ENCODE data around the gene VWA1. TPM values are rescaled to one million over a fixed set of nuclear protein-coding genes. Genes with fewer than 3 reads are reported as not detected.

VWA1 gene
- total and polyA plus RNA-seq, 2 experiments from 2014 or later = 7.2 to 31.5 TPM

DNA sequence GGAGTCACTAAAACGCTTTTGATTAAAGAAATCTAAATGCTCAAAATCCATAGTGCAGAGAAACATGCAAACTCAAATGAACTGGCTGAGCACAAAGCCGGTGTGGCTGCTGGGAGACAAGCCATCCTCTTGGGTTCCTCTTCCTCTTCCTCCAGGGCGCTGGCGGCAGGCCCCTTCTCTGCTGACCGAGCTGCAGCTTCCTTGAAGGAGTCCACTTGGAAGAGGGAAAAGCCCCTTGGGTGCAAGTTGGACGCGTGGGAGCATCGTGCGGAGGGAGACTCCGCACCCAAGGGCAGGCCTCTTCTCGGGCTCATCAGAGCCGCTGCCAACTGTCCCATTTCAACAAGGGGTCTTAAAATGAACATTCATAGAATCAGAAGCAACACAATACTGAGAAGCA, 44.3 kb upstream of the VWA1 start (continued):
- TF ChIP-seq, protein P1, sequence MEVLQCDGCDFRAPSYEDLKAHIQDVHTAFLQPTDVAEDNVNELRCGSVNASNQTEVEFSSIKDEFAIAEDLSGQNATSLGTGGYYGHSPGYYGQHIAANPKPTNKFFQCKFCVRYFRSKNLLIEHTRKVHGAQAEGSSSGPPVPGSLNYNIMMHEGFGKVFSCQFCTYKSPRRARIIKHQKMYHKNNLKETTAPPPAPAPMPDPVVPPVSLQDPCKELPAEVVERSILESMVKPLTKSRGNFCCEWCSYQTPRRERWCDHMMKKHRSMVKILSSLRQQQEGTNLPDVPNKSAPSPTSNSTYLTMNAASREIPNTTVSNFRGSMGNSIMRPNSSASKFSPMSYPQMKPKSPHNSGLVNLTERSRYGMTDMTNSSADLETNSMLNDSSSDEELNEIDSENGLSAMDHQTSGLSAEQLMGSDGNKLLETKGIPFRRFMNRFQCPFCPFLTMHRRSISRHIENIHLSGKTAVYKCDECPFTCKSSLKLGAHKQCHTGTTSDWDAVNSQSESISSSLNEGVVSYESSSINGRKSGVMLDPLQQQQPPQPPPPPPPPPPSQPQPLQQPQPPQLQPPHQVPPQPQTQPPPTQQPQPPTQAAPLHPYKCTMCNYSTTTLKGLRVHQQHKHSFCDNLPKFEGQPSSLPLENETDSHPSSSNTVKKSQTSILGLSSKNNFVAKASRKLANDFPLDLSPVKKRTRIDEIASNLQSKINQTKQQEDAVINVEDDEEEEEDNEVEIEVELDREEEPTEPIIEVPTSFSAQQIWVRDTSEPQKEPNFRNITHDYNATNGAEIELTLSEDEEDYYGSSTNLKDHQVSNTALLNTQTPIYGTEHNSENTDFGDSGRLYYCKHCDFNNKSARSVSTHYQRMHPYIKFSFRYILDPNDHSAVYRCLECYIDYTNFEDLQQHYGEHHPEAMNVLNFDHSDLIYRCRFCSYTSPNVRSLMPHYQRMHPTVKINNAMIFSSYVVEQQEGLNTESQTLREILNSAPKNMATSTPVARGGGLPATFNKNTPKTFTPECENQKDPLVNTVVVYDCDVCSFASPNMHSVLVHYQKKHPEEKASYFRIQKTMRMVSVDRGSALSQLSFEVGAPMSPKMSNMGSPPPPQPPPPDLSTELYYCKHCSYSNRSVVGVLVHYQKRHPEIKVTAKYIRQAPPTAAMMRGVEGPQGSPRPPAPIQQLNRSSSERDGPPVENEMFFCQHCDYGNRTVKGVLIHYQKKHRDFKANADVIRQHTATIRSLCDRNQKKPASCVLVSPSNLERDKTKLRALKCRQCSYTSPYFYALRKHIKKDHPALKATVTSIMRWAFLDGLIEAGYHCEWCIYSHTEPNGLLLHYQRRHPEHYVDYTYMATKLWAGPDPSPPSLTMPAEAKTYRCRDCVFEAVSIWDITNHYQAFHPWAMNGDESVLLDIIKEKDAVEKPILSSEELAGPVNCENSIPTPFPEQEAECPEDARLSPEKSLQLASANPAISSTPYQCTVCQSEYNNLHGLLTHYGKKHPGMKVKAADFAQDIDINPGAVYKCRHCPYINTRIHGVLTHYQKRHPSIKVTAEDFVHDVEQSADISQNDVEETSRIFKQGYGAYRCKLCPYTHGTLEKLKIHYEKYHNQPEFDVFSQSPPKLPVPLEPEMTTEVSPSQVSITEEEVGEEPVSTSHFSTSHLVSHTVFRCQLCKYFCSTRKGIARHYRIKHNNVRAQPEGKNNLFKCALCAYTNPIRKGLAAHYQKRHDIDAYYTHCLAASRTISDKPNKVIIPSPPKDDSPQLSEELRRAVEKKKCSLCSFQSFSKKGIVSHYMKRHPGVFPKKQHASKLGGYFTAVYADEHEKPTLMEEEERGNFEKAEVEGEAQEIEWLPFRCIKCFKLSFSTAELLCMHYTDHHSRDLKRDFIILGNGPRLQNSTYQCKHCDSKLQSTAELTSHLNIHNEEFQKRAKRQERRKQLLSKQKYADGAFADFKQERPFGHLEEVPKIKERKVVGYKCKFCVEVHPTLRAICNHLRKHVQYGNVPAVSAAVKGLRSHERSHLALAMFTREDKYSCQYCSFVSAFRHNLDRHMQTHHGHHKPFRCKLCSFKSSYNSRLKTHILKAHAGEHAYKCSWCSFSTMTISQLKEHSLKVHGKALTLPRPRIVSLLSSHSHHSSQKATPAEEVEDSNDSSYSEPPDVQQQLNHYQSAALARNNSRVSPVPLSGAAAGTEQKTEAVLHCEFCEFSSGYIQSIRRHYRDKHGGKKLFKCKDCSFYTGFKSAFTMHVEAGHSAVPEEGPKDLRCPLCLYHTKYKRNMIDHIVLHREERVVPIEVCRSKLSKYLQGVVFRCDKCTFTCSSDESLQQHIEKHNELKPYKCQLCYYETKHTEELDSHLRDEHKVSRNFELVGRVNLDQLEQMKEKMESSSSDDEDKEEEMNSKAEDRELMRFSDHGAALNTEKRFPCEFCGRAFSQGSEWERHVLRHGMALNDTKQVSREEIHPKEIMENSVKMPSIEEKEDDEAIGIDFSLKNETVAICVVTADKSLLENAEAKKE (CRISPR knock-in tag; IDR thresholded peaks at IDR 0.05) = no peak

DNA sequence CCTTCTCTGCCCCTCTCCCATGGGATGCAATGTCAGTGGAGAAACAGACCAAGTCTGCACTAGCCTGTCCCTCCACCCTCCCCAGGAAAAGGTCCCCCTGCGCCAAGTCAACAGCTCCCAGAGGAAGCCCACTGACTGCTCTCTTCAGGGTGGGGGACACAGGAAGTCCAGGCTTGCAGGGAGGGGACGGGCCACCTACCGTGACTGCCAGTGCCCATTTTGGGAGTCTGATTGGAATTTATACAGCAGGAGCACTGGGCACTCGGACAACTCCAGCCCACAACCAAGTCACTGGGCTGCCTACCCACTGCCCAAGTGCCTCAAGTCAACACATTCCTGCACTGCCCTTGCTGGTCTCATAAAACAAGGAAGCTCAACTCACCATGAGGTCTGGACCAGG, 42.5 kb upstream of the VWA1 start:
- Histone ChIP-seq H3K27me3 (ENCODE audit: insufficient read depth) (no peaks in the 10 kb centered on the region), H3K36me3 (ENCODE audit: insufficient read depth) (peaks cover 84% of the 10 kb centered on the region), H3K79me2 (replicated peaks; ENCODE audit: insufficient read depth) (peaks cover 53% of the 10 kb centered on the region), H4K20me1 (replicated peaks; ENCODE audit: insufficient read depth) (peaks cover 33% of the 10 kb centered on the region), H3K4me3 (no peak overlapping the region), H3K9me2 (ENCODE audit: insufficient read depth) (no peaks in the 10 kb centered on the region), H2AFZ (no peak overlapping the region), H3F3A (replicated peaks; ENCODE audit: low read depth) (peaks cover 46% of the 10 kb centered on the region), H3K27ac (ENCODE audit: low read depth) (no peak overlapping the region), H3K4me2 (no peak overlapping the region), H3K4me1 (ENCODE audit: insufficient read depth) (0 out of 2 replicates have a peak, but pooled peaks cover 4% of the 10 kb centered on the region)
- Mint-ChIP-seq H3K4me3 (no peak overlapping the region), H3K27ac (no peak overlapping the region), H3K27me3 (ENCODE audit: insufficient read depth, low read depth, poor library complexity) (peaks cover 4% of the 10 kb centered on the region), H3K4me1 (peaks cover under 1% of the 10 kb centered on the region; the same call in 2 of the 3 replicates), H3K36me3 (ENCODE audit: low read depth) (peaks cover 91% of the 10 kb centered on the region), H3K9me3 (no peaks in the 10 kb centered on the region)
- ATAC-seq (no peak), DNase-seq (ENCODE audit: low spot score) (no peak)
- TF ChIP-seq ZNF114 (CRISPR knock-in tag; IDR thresholded peaks at IDR 0.05) = no peak
- TF ChIP-seq, protein P1 (CRISPR knock-in tag; IDR thresholded peaks at IDR 0.05) = no peak
- no peak for TF ChIP-seq NANOG (IDR thresholded peaks at IDR 0.05; ENCODE audit: borderline replicate concordance)
- TF ChIP-seq, protein P2, sequence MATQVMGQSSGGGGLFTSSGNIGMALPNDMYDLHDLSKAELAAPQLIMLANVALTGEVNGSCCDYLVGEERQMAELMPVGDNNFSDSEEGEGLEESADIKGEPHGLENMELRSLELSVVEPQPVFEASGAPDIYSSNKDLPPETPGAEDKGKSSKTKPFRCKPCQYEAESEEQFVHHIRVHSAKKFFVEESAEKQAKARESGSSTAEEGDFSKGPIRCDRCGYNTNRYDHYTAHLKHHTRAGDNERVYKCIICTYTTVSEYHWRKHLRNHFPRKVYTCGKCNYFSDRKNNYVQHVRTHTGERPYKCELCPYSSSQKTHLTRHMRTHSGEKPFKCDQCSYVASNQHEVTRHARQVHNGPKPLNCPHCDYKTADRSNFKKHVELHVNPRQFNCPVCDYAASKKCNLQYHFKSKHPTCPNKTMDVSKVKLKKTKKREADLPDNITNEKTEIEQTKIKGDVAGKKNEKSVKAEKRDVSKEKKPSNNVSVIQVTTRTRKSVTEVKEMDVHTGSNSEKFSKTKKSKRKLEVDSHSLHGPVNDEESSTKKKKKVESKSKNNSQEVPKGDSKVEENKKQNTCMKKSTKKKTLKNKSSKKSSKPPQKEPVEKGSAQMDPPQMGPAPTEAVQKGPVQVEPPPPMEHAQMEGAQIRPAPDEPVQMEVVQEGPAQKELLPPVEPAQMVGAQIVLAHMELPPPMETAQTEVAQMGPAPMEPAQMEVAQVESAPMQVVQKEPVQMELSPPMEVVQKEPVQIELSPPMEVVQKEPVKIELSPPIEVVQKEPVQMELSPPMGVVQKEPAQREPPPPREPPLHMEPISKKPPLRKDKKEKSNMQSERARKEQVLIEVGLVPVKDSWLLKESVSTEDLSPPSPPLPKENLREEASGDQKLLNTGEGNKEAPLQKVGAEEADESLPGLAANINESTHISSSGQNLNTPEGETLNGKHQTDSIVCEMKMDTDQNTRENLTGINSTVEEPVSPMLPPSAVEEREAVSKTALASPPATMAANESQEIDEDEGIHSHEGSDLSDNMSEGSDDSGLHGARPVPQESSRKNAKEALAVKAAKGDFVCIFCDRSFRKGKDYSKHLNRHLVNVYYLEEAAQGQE (IDR thresholded peaks at IDR 0.05; ENCODE audit: unreplicated experiment) = no peak
